Measurements from ENCODE around the gene ADPRM. TPM values are rescaled to one million over a fixed set of nuclear protein-coding genes. Genes with fewer than 3 reads are reported as not detected.

ADPRM gene
- total RNA-seq, 1 experiment from 2014 or later, result 5.1 TPM

- Histone ChIP-seq H4K91ac (ENCODE audit: insufficient read length, low read depth, low read length) (no peak overlapping the region), H2BK12ac (ENCODE audit: insufficient read length, low read depth, low read length) (no peak overlapping the region), H2BK20ac (ENCODE audit: low read depth, low read length, poor library complexity, severe bottlenecking) (no peak overlapping the region), H3K9ac (ENCODE audit: extremely low read depth, insufficient read length, low read length) (no peak overlapping the region), H3K4me2 (ENCODE audit: insufficient read depth, insufficient read length, low read length) (no peak overlapping the region), H2AK5ac (ENCODE audit: insufficient read length, low read length) (no peak overlapping the region), H2BK120ac (ENCODE audit: low read depth, low read length, poor library complexity, severe bottlenecking) (no peak overlapping the region), H3K18ac (ENCODE audit: insufficient read length, low read depth, low read length) (no peak overlapping the region), H4K20me1 (ENCODE audit: control insufficient read depth, insufficient read depth, insufficient read length) (no peaks in the 10 kb centered on the region), H3K27me3 (ENCODE audit: insufficient read depth, low read length) (no peaks in the 10 kb centered on the region), H4K5ac (ENCODE audit: insufficient read length, low read depth, low read length) (no peak overlapping the region), H3T11ph (ENCODE audit: low read length) (no peak overlapping the region), H3K56ac (ENCODE audit: insufficient read length, low read depth, low read length) (no peak overlapping the region), H3K23ac (ENCODE audit: insufficient read length, low read depth, low read length) (no peak overlapping the region), H2AFZ (ENCODE audit: low read length) (no peak overlapping the region), H4K8ac (replicated peaks; ENCODE audit: insufficient read length, low read depth, low read length) (no peak overlapping the region), H3K79me1 (ENCODE audit: insufficient read depth, low read depth, low read length, poor library complexity, severe bottlenecking) (no peaks in the 10 kb centered on the region), H2BK5ac (ENCODE audit: insufficient read length, low read length) (no peak overlapping the region), H3K23me2 (ENCODE audit: insufficient read length, low read depth, low read length, poor library complexity, severe bottlenecking) (no peaks in the 10 kb centered on the region), H3K14ac (ENCODE audit: insufficient read depth, low read length) (no peak overlapping the region), H3K27ac (ENCODE audit: insufficient read length, low read depth, low read length) (no peak overlapping the region), H3K4ac (ENCODE audit: low read depth, low read length) (no peak overlapping the region), H2BK15ac (ENCODE audit: low read depth, low read length) (no peak overlapping the region), H3K9me3 (ENCODE audit: control insufficient read depth, low read depth, low read length) (no peaks in the 10 kb centered on the region), H3K4me1 (ENCODE audit: insufficient read depth, low read length) (no peaks in the 10 kb centered on the region), H3K79me2 (ENCODE audit: insufficient read depth, low read length) (no peaks in the 10 kb centered on the region)
- H3K27ac Mint-ChIP-seq, result peak overlapping the region in 1 of 3 experiments; percentile 12; a peak in 1 of 7 replicates
- H3K4me1 Mint-ChIP-seq, result no peaks in the 10 kb centered on the region; a peak in 1 of 4 replicates
- H3K9me3 Mint-ChIP-seq, result no peaks in the 10 kb centered on the region
- no peak for DNase-seq
- H3K4me3 Mint-ChIP-seq, result no peak overlapping the region
- TF ChIP-seq CTCF (conservative IDR thresholded peaks at IDR 0.05), result no peak; the same call in 2 of the 3 replicates
- WGBS (ENCODE audit: extremely low coverage, insufficient read length, low lambda C conversion rate), result no CpG with 5 or more reads among the region's 5 CpGs
- no peaks in the 10 kb centered on the region; the same call in none of the 2 replicates for H3K27me3 Mint-ChIP-seq (ENCODE audit: low read depth)
- H3K36me3 Mint-ChIP-seq (ENCODE audit: insufficient read depth in 1 of 3, low read depth in 3 of 3), result no peaks in the 10 kb centered on the region; a peak in 1 of 7 replicates
Measured at GRCh38 chr17:10648381-10648780, 49.0 kb upstream of the ADPRM start.
